HepG2 (cell line): ENCODE measurements around the gene ACSS3.

Experiments used
- CTCF ChIP-seq: sonication (generic); formaldehyde crosslinking; IDR thresholded peaks from 2 replicates; pipeline ENCODE4 v1.5.0; 2020; ENCODE audit warnings: mild to moderate bottlenecking, missing genetic modification reagents, moderate library complexity
- DNMT1 ChIP-seq: sonication (generic); formaldehyde crosslinking; IDR thresholded peaks from 2 replicates; pipeline ENCODE4 v1.5.1; 2020; ENCODE audit warnings: mild to moderate bottlenecking, missing genetic modification reagents
- EZH2 ChIP-seq: conservative IDR thresholded peaks from 2 replicates; pipeline ENCODE4 v1.6.1; 2012; ENCODE audit warnings: mild to moderate bottlenecking, low read depth, low read length, moderate library complexity
- GMEB2 ChIP-seq: IDR thresholded peaks from 2 replicates; pipeline ENCODE4 v1.6.1; 2016; ENCODE audit warnings: missing biosample characterization, missing genetic modification reagents, low read depth
- ISL2 ChIP-seq: sonication (generic); formaldehyde crosslinking; IDR thresholded peaks from 2 replicates; pipeline ENCODE4 v1.5.0; 2020; ENCODE audit warnings: missing genetic modification reagents
- MAX ChIP-seq: IDR thresholded peaks from 2 replicates; pipeline ENCODE4 v1.6.1; 2012; ENCODE audit warnings: inconsistent platforms
- NR2F2 ChIP-seq: IDR thresholded peaks from 2 replicates; pipeline ENCODE4 v1.6.1; 2012; ENCODE audit warnings: low read depth, inconsistent platforms, borderline replicate concordance
- PCBP1 ChIP-seq: fragments of 200-400 bp; formaldehyde crosslinking; IDR thresholded peaks from 2 replicates; pipeline ENCODE4 v1.6.1; 2017; ENCODE audit warnings: mild to moderate bottlenecking, low read depth, low read length, borderline replicate concordance
- PHF8 ChIP-seq: sonication (generic); formaldehyde crosslinking; IDR thresholded peaks from 2 replicates; pipeline ENCODE4 v1.5.0; 2020; ENCODE audit warnings: missing genetic modification reagents
- REST ChIP-seq, 2 experiments: IDR thresholded peaks; 2 replicates each; pipeline ENCODE4 v1.6.1; 2011 to 2012; ENCODE audit warnings: low read length in 2 of 2, borderline replicate concordance in 1 of 2, low read depth in 1 of 2, mild to moderate bottlenecking in 1 of 2, moderate library complexity in 1 of 2
- USF2 ChIP-seq, 2 experiments: sonication (generic) in 1 of 2; formaldehyde crosslinking in 1 of 2; IDR thresholded peaks; 2 replicates each; pipeline versions ENCODE4 v1.5.1 to v1.6.1; 2011 to 2020; ENCODE audit warnings: borderline replicate concordance in 1 of 2, low read depth in 1 of 2, low read length in 1 of 2, mild to moderate bottlenecking in 1 of 2, missing genetic modification reagents in 1 of 2, moderate library complexity in 1 of 2
- ZNF274 ChIP-seq: sonication (generic); formaldehyde crosslinking; IDR thresholded peaks from 2 replicates; pipeline ENCODE4 v1.5.1; 2020; ENCODE audit warnings: mild to moderate bottlenecking, missing genetic modification reagents
- ZNF44 ChIP-seq: sonication (generic); formaldehyde crosslinking; IDR thresholded peaks from 2 replicates; pipeline ENCODE4 v1.5.1; 2020; ENCODE audit warnings: mild to moderate bottlenecking, missing genetic modification reagents
- ZNF550 ChIP-seq: sonication (generic); formaldehyde crosslinking; IDR thresholded peaks from 2 replicates; pipeline ENCODE4 v1.4.0; 2020; ENCODE audit warnings: mild to moderate bottlenecking, missing genetic modification reagents, borderline replicate concordance

- TF ChIP-seq MAX (peak; percentile 19), ZNF550 (no peak), PHF8 (CRISPR knock-in tag) (peak; percentile 55), PCBP1 (no peak), ZNF44 (CRISPR knock-in tag) (no peak; the same call in 1 of the 2 replicates), GMEB2 (CRISPR knock-in tag) (no peak), NR2F2 (no peak), CTCF (CRISPR knock-in tag) (no peak), REST (IDR thresholded peaks at IDR 0.05; ENCODE audit: borderline replicate concordance in 1 of 2, low read depth in 1 of 2, low read length in 2 of 2) (peak in 1 of 2 experiments; percentile 42; a peak in 1 of 4 replicates), USF2 (IDR thresholded peaks at IDR 0.05; ENCODE audit: low read depth, low read length) (no peak), USF2 (CRISPR knock-in tag; IDR thresholded peaks at IDR 0.05; ENCODE audit: borderline replicate concordance) (no peak), ZNF274 (no peak), DNMT1 (CRISPR knock-in tag) (no peak), EZH2 (no peak), ISL2 (CRISPR knock-in tag) (no peak)
Measured at GRCh38 chr12:81077686-81078441, at the start of gene ACSS3.
